Measurements from ENCODE around the gene ASS1.

DNA sequence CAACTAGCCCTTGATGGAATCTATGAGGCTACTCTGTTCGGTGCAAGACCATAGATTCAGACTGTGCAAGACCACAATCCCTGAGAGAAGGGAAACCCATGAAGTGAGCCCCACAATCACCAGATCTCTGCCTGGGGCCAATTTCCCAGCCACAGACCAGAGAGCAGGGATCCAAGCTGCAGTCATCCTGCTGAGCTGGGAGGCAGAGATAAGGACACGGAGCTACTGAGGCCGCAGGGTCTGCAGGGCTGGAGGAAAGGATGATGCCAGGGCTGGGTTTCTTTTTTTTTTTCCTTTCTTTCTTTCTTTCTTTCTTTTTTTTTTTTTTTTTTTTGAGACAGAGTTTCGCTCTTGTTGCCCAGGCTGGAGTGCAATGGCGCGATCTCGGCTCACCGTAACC lies 86.9 kb downstream of the ASS1 start:
- TF ChIP-seq, protein P1, sequence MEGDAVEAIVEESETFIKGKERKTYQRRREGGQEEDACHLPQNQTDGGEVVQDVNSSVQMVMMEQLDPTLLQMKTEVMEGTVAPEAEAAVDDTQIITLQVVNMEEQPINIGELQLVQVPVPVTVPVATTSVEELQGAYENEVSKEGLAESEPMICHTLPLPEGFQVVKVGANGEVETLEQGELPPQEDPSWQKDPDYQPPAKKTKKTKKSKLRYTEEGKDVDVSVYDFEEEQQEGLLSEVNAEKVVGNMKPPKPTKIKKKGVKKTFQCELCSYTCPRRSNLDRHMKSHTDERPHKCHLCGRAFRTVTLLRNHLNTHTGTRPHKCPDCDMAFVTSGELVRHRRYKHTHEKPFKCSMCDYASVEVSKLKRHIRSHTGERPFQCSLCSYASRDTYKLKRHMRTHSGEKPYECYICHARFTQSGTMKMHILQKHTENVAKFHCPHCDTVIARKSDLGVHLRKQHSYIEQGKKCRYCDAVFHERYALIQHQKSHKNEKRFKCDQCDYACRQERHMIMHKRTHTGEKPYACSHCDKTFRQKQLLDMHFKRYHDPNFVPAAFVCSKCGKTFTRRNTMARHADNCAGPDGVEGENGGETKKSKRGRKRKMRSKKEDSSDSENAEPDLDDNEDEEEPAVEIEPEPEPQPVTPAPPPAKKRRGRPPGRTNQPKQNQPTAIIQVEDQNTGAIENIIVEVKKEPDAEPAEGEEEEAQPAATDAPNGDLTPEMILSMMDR (IDR thresholded peaks at IDR 0.05), result no peak
- no peak for TF ChIP-seq POLR2A (IDR thresholded peaks at IDR 0.05)

All from uterus (tissue), 2 donors.